HG03095 (cell line): ENCODE measurements around the gene PRSS57.
"Not testable (repeated sequence)": the region's sequence is repeated elsewhere in the genome, so short reads cannot be mapped to it uniquely, and the experiment has no call there.

Experiments
- ATAC-seq: cut with Tn5 transposase; IDR thresholded peaks from one replicate; pipeline ENCODE4 v1.9.1; 2021; ENCODE audit warnings: moderate library complexity; ENCODE audit not compliant: unreplicated experiment

The PRSS57 gene

GRCh38 chr19:695352-695949, at the start of gene PRSS57:
Gene PRSS57, minus strand, starts transcription at chr19:695452. Its CDS starts 22 bp downstream, at chr19:695430.
- ATAC-seq = no peak

GRCh38 chr19:743168-743687, 48.0 kb upstream of the PRSS57 start:
- no peak for ATAC-seq

GRCh38 chr19:742540-743075, 47.4 kb upstream of the PRSS57 start:
- ATAC-seq = no peak

GRCh38 chr19:741506-742131, 46.4 kb upstream of the PRSS57 start:
- no peak for ATAC-seq

GRCh38 chr19:740816-741505, 45.7 kb upstream of the PRSS57 start:
- not testable (repeated sequence) for ATAC-seq

- no peak for ATAC-seq
These were observed 44.9 kb upstream of the PRSS57 start for GRCh38 chr19:739998-740715.

- ATAC-seq = no peak
These were observed 43.4 kb upstream of the PRSS57 start for GRCh38 chr19:738509-739128.

- ATAC-seq = no peak
These were observed 42.4 kb upstream of the PRSS57 start for GRCh38 chr19:737591-738093.

- ATAC-seq = no peak
These were observed 40.9 kb upstream of the PRSS57 start for GRCh38 chr19:736125-736524.

- ATAC-seq = no peak
These were observed 39.5 kb upstream of the PRSS57 start for GRCh38 chr19:734716-735115.

GRCh38 chr19:732148-733069, 37.2 kb upstream of the PRSS57 start:
- no peak for ATAC-seq

- ATAC-seq = no peak
These were observed 35.7 kb upstream of the PRSS57 start for GRCh38 chr19:731000-731399.

- ATAC-seq = no peak
These were observed 34.9 kb upstream of the PRSS57 start for GRCh38 chr19:729965-730668.

- ATAC-seq = not testable (repeated sequence)
These were observed 34.3 kb upstream of the PRSS57 start for GRCh38 chr19:729564-729963.

- no peak for ATAC-seq
These were observed 32.8 kb upstream of the PRSS57 start for GRCh38 chr19:728011-728410.

GRCh38 chr19:726993-727956, 32.0 kb upstream of the PRSS57 start:
- no peak for ATAC-seq

- no peak for ATAC-seq
These were observed 30.3 kb upstream of the PRSS57 start for GRCh38 chr19:725461-726089.
